HG03432 (cell line): Measurements from ENCODE around the gene NR1D1.
"Not testable (repeated sequence)": the region's sequence is repeated elsewhere in the genome, so short reads cannot be mapped to it uniquely, and the experiment has no call there.

ENCODE experiments used
- ATAC-seq: cut with Tn5 transposase; IDR thresholded peaks from one replicate; pipeline ENCODE4 v1.9.1; 2021; ENCODE audit warnings: mild to moderate bottlenecking, moderate library complexity; ENCODE audit not compliant: unreplicated experiment

Gene NR1D1

GRCh38 chr17:40100419-40100668, at the start of gene NR1D1:
NR1D1 (minus strand) TSS chr17:40100589; CDS start chr17:40100094, 495 bp downstream.
- no peak for ATAC-seq

- ATAC-seq: no peak
These were observed 48.1 kb upstream of the NR1D1 start for GRCh38 chr17:40148527-40148926.

- ATAC-seq: no peak
These were observed 45.1 kb upstream of the NR1D1 start for GRCh38 chr17:40145476-40145875.

DNA sequence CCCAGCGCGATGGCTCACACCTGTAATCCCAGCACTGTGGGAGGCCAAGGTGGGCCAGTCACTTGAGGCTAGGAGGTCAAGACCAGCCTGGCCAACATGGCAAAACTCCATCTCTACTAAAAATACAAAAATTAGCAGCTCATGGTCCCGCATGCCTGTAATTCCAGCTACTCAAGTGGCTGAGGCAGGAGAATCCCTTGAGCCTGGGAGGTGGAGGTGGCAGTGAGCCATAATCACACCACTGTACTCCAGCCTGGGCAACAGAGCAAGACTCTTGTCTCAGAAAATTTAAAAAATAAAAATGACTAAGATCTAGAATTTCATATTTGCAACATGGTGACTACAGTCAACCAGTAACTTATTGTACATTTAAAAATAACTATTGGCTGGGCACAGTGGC, 42.8 kb upstream of the NR1D1 start:
- ATAC-seq: not testable (repeated sequence)

- peak; percentile 27 for ATAC-seq
These were observed 39.2 kb upstream of the NR1D1 start for GRCh38 chr17:40139566-40140058.

DNA sequence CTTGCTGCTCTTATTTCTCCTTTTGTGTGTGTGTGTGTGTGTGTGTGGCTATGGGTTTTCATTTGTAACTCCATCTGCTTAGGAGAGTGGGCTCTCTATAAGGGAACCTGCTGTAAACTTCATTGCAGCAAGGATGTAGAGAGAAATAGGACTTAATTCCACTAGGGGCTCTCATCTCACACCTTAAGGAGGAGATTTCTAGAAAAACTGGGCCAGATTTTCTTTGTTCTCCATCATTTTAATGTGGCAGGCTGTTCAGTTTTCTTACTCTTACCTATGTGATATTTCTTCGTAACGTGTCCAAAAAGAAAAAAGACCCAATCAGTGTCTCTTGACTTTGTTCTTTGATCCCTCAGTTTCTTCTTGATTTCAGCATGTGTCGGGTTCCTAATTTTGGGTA, 35.4 kb upstream of the NR1D1 start:
- no peak for ATAC-seq

- no peak for ATAC-seq
These were observed 33.8 kb upstream of the NR1D1 start for GRCh38 chr17:40134184-40134583.

- ATAC-seq: no peak
These were observed 30.1 kb upstream of the NR1D1 start for GRCh38 chr17:40130352-40131042.

- no peak for ATAC-seq
These were observed 29.1 kb upstream of the NR1D1 start for GRCh38 chr17:40129498-40129897.

GRCh38 chr17:40124279-40125141, 24.1 kb upstream of the NR1D1 start:
- no peak for ATAC-seq

- no peak for ATAC-seq
These were observed 23.4 kb upstream of the NR1D1 start for GRCh38 chr17:40123811-40124114.

DNA sequence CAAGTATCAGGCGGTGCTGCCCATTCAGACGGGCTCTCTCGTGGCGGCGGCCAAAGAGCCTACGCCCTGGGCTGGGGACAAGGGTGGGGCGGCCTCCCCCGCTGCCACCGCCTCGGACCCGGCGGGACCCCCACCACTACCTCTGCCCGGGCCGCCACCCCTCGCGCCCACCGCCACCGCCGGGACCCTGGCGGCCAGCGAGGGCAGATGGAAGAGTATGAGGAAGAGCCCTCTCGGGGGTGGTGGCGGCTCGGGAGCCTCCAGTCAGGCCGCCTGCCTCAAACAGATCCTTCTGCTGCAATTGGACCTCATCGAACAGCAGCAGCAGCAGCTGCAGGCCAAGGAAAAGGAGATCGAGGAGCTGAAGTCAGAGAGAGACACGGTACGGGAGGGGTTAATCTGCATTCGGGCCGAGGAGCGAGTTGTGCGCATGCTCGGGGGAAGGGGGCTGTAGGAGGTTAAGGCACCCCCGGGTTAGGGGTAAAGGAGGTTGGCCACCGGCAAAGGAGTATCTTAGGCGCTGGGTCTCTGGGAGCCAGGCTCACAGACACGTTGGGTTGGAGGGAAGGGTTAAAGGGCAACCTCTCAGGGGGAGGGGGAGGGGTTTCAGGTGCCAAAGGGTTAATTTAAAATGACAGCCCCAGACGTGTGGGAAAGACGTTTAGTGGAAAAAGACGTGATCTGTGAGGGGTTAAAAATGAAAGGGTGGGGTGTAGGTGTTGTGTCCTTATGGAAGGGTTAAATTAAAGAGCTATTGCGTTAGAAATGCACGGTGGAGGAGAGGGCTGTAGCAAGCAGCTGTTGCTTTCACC, 22.8 kb upstream of the NR1D1 start:
- peak; percentile 19 for ATAC-seq

DNA sequence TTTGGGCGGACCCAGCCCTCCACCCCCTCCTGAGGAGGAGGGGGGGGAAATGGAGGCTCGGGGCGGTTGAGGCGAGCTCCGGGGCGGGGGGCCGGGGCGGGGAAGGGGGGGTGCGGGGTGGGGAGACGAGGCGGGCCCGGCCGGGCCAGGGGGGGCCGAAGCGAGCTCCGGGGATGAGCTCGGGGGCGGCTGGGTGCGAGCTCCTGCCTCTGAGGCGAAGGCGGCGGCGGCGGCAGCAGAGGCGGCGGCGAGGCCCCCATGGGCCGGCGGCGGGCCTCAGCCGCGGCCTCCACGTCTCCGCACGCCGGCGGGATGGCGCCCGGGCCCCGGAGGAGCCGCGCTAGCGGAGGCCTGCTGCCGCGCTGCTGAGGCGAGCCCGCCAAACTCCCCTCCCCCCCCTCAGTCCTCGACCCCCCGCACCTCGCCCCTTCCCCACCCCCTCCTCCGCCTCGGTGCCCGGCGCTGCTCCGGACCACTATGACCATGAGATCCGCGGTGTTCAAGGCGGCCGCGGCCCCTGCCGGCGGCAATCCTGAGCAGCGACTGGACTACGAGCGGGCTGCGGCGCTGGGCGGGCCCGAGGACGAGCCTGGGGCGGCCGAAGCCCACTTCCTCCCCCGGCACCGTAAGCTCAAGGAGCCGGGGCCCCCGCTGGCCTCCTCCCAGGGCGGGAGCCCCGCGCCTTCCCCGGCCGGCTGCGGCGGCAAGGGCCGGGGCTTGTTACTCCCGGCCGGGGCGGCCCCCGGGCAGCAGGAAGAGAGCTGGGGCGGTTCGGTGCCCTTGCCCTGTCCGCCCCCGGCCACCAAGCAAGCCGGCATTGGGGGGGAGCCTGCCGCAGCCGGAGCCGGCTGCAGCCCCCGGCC, 22.0 kb upstream of the NR1D1 start:
- peak; percentile 32 for ATAC-seq

GRCh38 chr17:40121181-40122135, 21.1 kb upstream of the NR1D1 start, which contains the start of gene MSL1:
MSL1 (plus strand) TSS chr17:40121971; CDS start chr17:40122613, 642 bp downstream.
- peak; percentile 73 for ATAC-seq

GRCh38 chr17:40115101-40115436, 14.7 kb upstream of the NR1D1 start:
- ATAC-seq: no peak

- no peak for ATAC-seq
These were observed 13.5 kb upstream of the NR1D1 start for GRCh38 chr17:40113907-40114245.

DNA sequence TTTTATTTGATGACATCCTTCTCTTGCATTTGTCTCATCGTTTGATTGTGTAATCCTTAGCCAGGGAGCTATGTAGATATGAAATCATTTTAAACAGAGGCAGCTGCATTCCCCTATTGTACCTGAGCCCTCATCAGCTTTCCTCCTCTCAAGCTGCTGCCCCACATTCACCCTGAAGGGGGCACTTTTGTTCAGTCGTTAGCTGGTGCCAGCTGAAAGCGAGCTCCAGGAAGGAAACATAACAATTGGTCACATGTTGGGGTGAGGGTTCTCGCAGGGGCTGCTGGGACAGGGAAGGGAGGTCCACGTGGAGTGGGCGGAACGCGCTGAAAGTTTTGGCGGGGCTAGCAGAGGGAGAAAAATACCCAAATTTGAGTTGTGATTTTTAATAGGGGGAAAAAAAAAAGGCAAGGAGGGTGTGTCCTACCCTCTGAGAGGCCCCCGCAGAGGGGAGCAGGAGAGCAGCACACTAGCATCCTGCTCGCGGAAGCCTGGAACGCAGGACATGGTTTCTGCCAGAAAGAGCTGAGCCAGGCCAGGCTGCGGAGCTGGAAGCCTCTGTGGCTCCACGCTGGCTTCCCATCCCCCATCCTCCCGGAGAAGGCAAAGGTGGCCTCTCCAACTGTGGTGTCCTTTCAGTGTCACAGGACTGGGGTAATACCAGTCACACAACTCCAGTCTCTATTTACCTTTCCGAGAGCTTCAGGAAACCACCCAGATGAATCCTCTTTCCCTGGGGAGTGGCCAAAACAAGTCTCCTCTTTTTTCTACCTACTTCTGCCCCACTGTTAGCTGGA, 12.9 kb upstream of the NR1D1 start:
- peak; percentile 82 for ATAC-seq

- no peak for ATAC-seq
These were observed 12.3 kb upstream of the NR1D1 start for GRCh38 chr17:40112718-40113109.

DNA sequence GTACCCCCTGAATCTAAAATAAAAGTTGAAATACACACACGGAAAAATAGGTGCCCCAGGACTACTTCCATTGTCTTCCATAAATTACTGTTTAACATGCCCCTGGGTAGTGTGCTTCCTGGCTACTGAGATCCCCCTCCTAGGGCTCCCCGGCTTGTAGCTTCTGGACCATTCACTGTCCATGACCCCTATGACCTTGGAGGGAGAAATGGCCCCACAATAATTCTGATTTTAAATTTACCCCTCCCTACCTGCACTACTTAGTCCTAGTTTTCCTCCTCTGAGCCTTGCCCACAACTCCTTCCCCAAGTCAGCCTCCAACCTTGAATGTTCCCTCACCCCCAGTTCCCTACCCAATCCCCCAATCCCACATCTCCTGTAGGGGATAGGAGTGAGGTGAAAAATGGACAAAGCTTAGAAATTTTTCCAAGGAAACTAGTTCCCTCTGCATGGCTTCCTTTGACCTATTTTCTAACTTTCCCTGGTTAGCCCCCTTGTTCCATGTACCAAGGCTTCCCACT, 11.9 kb upstream of the NR1D1 start:
- no peak for ATAC-seq
